Hepatocyte (in vitro differentiated cells): ENCODE data around the gene GYPC.

Experiments used
- EZH2 ChIP-seq: fragments of 200-600 bp; sonication (generic); IDR thresholded peaks from 2 replicates; pipeline ENCODE4 v1.6.1; 2016; ENCODE audit warnings: antibody characterized with exemption, mild to moderate bottlenecking, borderline replicate concordance
- TF ChIP-seq, protein P1 (sequence below): fragments of 200-600 bp; sonication (generic); IDR thresholded peaks from 2 replicates; pipeline ENCODE4 v1.5.1; 2016; ENCODE audit warnings: antibody characterized with exemption, mild to moderate bottlenecking; ENCODE audit not compliant: poor library complexity

DNA sequence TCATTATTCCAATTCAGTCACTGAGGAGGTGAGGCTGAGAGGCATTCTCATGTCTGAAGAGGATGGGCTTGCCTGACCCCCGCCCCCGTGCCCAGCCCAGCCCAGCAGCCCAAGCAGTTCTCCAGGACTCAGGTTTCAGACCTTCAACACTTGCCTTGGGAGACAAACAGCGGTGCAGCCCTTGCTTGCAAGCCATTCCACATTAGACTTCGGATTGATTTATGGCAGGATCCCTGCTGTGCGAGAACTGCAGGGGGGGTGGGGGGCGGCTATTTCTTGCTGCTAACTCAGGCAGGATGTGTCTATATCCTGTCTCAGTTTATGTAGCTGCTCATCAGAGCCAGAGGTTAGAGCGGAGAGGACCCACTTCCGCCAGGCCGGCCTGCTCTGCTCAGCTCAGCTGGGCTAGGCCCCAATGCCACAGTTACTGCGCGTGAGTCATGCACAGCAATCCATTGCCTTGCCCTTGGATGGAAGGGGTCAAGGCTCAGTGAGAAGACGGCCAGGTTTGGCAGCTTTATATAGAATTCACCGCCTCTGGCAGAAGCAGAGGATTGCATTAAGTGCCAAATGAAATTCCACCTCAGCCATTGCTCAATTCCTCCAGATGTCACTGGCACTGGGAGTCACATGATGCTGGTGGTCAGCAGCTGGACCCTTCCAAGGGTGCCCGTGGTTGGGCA is 1.8 kb downstream of the GYPC start:
- TF ChIP-seq, protein P1, sequence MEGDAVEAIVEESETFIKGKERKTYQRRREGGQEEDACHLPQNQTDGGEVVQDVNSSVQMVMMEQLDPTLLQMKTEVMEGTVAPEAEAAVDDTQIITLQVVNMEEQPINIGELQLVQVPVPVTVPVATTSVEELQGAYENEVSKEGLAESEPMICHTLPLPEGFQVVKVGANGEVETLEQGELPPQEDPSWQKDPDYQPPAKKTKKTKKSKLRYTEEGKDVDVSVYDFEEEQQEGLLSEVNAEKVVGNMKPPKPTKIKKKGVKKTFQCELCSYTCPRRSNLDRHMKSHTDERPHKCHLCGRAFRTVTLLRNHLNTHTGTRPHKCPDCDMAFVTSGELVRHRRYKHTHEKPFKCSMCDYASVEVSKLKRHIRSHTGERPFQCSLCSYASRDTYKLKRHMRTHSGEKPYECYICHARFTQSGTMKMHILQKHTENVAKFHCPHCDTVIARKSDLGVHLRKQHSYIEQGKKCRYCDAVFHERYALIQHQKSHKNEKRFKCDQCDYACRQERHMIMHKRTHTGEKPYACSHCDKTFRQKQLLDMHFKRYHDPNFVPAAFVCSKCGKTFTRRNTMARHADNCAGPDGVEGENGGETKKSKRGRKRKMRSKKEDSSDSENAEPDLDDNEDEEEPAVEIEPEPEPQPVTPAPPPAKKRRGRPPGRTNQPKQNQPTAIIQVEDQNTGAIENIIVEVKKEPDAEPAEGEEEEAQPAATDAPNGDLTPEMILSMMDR: no peak
- TF ChIP-seq EZH2: no peak
